ENCODE measurements around the gene LRSAM1.

LRSAM1 gene

DNA sequence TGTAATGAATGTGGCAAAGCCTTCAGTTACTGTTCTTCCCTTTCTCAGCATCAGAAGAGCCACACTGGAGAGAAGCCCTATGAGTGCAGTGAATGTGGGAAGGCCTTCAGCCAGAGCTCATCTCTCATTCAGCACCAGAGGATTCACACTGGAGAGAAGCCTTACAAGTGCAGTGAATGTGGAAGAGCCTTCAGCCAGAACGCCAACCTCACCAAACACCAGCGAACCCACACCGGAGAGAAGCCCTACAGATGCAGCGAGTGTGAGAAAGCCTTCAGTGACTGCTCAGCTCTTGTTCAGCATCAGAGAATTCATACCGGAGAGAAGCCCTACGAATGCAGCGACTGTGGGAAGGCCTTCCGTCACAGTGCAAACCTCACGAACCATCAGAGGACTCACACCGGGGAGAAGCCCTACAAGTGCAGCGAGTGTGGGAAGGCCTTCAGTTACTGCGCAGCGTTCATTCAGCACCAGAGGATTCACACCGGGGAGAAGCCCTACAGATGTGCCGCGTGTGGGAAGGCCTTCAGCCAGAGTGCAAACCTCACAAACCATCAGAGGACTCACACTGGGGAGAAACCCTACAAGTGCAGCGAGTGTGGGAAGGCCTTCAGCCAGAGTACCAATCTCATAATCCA is 6.9 kb upstream of the LRSAM1 start:
- TF ChIP-seq, protein P1, sequence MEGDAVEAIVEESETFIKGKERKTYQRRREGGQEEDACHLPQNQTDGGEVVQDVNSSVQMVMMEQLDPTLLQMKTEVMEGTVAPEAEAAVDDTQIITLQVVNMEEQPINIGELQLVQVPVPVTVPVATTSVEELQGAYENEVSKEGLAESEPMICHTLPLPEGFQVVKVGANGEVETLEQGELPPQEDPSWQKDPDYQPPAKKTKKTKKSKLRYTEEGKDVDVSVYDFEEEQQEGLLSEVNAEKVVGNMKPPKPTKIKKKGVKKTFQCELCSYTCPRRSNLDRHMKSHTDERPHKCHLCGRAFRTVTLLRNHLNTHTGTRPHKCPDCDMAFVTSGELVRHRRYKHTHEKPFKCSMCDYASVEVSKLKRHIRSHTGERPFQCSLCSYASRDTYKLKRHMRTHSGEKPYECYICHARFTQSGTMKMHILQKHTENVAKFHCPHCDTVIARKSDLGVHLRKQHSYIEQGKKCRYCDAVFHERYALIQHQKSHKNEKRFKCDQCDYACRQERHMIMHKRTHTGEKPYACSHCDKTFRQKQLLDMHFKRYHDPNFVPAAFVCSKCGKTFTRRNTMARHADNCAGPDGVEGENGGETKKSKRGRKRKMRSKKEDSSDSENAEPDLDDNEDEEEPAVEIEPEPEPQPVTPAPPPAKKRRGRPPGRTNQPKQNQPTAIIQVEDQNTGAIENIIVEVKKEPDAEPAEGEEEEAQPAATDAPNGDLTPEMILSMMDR (conservative IDR thresholded peaks at IDR 0.05; ENCODE audit: low read depth, low read length): no peak
- no peak overlapping the region for H3K27ac ChIP-seq

DNA sequence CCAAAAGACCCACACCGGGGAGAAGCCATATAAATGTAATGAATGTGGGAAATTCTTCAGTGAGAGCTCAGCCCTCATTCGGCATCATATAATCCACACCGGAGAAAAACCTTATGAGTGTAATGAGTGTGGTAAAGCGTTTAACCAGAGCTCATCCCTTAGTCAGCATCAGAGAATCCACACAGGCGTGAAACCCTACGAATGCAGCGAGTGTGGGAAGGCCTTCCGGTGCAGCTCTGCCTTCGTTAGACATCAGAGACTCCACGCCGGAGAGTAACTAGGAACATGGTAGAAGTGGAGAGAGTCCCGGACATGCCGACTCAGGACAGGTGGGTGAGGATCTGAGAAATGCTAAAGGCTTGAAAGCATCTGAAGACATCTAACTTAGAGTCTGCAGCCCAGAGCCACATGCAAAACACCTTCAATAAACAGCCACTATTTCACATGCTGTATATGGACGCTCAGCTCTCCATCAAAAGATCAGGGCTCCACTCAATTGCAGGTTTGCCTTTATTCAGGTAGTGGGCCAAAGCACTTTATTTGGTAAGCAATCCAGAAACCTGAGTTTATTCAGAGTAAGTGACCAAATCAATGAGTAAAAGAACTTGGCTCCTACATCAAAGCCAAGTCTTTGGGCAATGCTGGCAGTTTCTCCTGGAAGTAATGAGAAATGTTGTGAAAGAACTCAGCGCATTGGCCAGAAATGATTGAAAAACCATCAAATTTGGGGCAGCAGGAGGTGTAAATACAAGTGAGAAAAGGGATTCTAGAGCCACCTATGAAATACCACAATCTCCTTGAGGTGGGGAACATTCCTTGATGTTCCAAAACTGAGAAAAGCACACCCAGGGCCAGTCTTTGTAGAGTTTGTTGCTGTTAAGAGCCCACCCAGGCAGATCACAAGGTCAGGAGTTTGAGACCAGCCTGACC is 6.1 kb upstream of the LRSAM1 start:
- H4K20me1 ChIP-seq (ENCODE audit: insufficient read depth): peaks cover 9% of the 10 kb centered on the region; the same call in 1 of the 2 replicates
- H3K27ac ChIP-seq: peak overlapping the region; percentile 7; the same call in 1 of the 2 replicates
- no peaks in the 10 kb centered on the region for H3K27me3 ChIP-seq (ENCODE audit: insufficient read depth, low read depth)
- peaks cover 13% of the 10 kb centered on the region for H3K4me1 ChIP-seq (ENCODE audit: low read depth, poor library complexity, severe bottlenecking)
- TF ChIP-seq, protein P1 (conservative IDR thresholded peaks at IDR 0.05; ENCODE audit: low read depth, low read length): no peak
- H3K4me2 ChIP-seq: no peak overlapping the region
- H3K36me3 ChIP-seq (ENCODE audit: insufficient read depth): peaks cover 38% of the 10 kb centered on the region; the same call in 1 of the 2 replicates
- no peak overlapping the region for H3K9ac ChIP-seq
- H3K79me2 ChIP-seq (ENCODE audit: insufficient read depth, low read depth): peaks cover 25% of the 10 kb centered on the region
- H3K4me3 ChIP-seq (IDR thresholded peaks at IDR 0.05; ENCODE audit: insufficient read depth, low read depth, low read length): no peak overlapping the region
- H2AFZ ChIP-seq (ENCODE audit: low read depth): no peak overlapping the region

More for the DNA sequence above, 6.9 kb upstream of the LRSAM1 start:
- no peak overlapping the region for H3K9ac ChIP-seq
- H3K4me2 ChIP-seq: no peak overlapping the region
- peaks cover 7% of the 10 kb centered on the region for H3K4me1 ChIP-seq (ENCODE audit: low read depth, poor library complexity, severe bottlenecking)
- H2AFZ ChIP-seq (ENCODE audit: low read depth): no peak overlapping the region
- H3K4me3 ChIP-seq (IDR thresholded peaks at IDR 0.05; ENCODE audit: insufficient read depth, low read depth, low read length): no peak overlapping the region
- H3K27me3 ChIP-seq (ENCODE audit: insufficient read depth, low read depth): no peaks in the 10 kb centered on the region
- peaks cover 17% of the 10 kb centered on the region for H3K79me2 ChIP-seq (ENCODE audit: insufficient read depth, low read depth)
- H3K36me3 ChIP-seq (ENCODE audit: insufficient read depth): peaks cover 30% of the 10 kb centered on the region; the same call in 1 of the 2 replicates
- peaks cover 2% of the 10 kb centered on the region; the same call in 1 of the 2 replicates for H4K20me1 ChIP-seq (ENCODE audit: insufficient read depth)

DNA sequence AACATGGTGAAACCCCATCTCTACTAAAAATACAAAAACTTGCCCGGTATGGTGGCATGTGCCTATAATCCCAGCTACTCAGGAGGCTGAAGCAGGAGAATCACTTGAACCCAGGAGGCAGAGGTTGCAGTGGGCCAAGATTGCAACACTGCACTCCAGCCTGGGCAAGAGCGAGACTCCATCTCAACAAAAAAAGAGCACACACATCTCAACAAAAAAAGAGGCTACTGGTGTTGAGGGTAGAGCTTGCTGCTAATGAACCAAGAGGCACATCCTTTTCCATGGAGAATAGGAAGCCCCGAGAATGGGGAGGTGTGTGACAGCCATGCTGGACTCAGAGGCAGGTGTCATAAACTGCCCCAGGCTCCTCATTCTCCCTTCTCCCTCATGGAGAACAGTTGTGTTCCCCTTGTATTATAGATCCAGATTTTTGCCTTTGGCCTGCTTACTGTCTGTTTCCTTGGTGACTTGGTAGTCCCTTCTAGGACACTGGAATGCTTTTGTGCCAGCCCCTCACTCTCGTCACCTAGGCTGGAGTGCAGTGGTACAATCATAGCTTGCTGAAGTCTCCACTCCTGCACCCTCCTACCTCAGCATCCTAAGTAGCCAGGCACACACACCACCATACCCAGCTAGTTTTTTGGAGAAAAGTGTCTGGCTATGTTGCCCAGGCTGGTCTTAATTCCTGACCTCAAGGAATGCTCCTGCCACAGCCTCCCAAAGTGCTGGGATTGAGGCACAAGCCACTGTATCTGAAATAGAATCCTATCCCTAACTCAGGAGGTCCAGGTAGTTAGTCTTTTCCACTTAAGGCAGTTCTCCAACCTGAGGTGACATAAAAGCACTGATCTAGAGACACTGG is 5.2 kb upstream of the LRSAM1 start:
- no peak overlapping the region for H3K4me2 ChIP-seq
- H3K4me1 ChIP-seq (ENCODE audit: low read depth, poor library complexity, severe bottlenecking): peaks cover 13% of the 10 kb centered on the region
- no peaks in the 10 kb centered on the region for H3K27me3 ChIP-seq (ENCODE audit: insufficient read depth, low read depth)
- peaks cover 9% of the 10 kb centered on the region; the same call in 1 of the 2 replicates for H4K20me1 ChIP-seq (ENCODE audit: insufficient read depth)
- no peak overlapping the region for H3K4me3 ChIP-seq (IDR thresholded peaks at IDR 0.05; ENCODE audit: insufficient read depth, low read depth, low read length)
- peaks cover 41% of the 10 kb centered on the region; the same call in 1 of the 2 replicates for H3K36me3 ChIP-seq (ENCODE audit: insufficient read depth)
- peak overlapping the region; percentile 29; the same call in 1 of the 2 replicates for H3K27ac ChIP-seq
- H3K79me2 ChIP-seq (ENCODE audit: insufficient read depth, low read depth): peaks cover 34% of the 10 kb centered on the region
- H2AFZ ChIP-seq (ENCODE audit: low read depth): no peak overlapping the region
- H3K9ac ChIP-seq: no peak overlapping the region
- TF ChIP-seq, protein P1 (conservative IDR thresholded peaks at IDR 0.05; ENCODE audit: low read depth, low read length): no peak
